Measurements from ENCODE around the gene RELL2. TPM values are rescaled to one million over a fixed set of nuclear protein-coding genes. Genes with fewer than 3 reads are reported as not detected.

RELL2 gene
- total RNA-seq, 1 experiment from 2014 or later: 6.2 TPM

DNA sequence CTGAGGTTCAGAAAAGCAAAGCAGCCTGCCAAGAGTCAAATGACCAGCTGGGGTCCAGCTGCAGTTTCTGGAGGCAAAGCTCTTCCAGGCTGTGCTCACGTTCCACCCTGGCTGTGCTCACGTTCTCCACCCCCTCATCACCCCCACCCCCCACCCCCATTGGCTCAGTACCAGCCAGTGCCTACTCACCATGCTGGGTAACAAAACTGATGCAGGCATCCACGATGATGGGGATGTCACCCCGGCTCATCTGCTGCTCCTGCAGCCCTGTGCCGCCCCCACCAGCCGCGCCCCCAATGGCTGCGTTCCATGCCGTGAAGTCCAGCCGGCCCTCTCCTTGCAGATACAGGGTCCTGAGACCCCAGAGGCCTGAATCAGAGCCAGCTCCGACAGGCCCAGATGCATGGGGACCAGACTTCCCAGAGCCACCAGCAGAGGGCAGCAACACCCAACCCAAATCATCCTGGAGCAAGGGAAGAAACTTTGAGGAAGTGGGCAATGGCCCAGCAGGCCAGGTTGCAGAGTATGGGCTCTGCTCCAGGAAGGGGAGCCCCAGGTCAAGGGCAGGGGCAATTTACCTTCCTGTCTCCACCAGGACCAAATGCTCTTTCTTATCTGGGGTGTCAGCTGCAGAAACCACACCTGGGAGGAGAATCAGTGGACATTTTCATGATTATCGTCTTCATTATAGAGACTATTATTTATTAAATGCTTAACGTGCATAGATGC, 28.1 kb downstream of the RELL2 start:
- peak; percentile 82 for DNase-seq (ENCODE audit: low read depth, low spot score)
- in situ Hi-C loops (cut with HindIII; ENCODE audit: low pct_unique_long_range_greater_than_20kb, low sequenced_read_pairs): no loop called here

DNA sequence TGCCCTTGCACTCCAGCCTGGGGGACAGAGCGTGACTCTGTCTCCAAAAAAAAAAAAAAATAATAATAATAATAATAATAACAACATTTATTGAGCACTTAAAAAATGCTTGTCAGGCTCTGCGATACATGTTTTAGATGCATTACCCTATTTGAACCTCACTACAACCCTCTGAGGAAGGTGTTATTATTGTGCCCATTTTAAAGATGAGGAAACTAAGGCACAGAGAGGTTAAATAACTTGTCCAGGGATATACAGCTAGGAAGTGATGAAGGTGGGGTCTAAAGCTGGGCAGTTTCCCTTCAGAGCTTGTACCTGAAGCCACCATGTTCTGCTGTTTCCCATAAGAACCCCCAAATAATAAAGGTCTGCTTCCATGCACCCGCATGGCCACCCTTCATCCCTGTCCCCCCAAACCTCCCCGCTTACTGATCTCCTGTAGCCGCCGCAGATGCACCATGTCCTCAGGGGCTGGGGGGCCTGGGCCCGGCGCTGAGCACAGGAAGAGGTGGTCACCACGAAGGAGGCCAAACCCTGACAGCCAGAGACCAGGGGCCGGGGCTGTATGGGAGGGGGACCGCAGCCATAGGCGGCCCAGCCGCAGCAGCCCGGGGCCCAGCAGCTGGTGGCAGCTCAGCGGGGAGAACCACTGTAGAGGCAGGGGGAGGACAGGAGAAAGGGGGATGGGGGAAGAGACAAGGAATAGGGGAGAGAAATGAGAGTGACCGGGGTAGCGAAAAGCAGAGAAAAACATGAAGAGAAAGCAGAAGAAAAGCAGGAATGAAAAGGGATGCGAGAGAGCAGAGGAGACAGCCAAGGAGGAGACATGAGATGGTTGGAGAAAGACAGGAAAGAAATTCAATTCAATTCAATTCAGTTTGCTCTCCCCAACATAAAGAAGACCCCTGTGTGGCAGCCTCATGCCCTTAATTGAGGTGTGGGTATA, 29.5 kb downstream of the RELL2 start:
- DNase-seq (ENCODE audit: low read depth, low spot score): no peak
- in situ Hi-C loops (cut with HindIII; ENCODE audit: low pct_unique_long_range_greater_than_20kb, low sequenced_read_pairs): no loop called here

DNA sequence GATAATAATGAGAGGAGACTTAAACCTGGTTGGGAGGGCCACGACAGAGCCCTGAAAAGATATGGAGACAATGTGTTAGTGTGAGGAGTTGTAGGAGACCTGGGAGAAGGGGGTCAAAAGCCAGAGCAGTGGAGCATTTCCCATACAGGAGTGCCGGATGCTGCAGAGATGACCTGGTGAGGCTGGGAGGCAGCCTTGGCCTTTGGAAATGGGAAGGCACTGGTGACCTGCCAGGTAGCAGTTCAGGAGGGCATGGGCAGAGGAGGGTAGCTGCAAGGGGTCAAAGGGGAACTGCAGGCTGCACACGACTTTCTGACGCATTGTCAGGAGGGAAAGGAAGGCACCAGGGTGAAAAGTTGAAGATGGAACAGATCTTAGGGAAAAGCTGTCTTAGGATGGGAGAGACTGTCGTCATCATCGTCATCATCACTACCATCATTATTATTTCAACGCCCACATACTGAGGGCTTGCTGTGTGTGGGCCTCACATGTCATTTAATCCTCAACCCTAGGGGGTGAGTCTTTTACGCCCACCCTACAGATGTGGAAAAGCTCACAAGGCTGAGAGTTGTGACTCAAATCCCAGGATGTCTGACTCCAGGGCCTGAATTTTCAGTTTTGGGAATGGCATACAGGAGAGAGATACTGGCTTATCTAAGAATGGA, 31.9 kb downstream of the RELL2 start:
- in situ Hi-C loops (cut with HindIII; ENCODE audit: low pct_unique_long_range_greater_than_20kb, low sequenced_read_pairs): no loop called here
- no peak for DNase-seq (ENCODE audit: low read depth, low spot score)

DNA sequence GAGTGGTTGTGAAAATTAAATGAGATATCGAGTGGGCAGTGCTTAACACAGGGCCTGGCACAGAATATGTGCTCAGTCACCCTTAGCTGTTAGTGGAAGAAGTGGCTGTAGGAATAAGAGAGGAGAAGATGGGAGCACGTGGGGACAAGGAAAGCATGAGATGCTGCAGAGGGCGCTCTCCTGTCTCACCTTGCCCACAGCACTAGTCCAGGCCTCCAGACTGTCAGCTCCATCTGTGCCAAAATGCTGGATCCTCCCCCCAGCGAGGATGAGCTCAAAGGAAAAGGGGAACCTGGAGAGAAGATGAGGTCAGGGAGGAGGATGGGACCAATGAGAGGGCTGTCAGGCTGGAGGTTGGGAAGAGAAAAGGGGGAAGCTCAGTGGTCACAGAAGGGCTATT, 32.7 kb downstream of the RELL2 start:
- in situ Hi-C loops (cut with HindIII; ENCODE audit: low pct_unique_long_range_greater_than_20kb, low sequenced_read_pairs): no loop called here
- peak; percentile 35 for DNase-seq (ENCODE audit: low read depth, low spot score)

DNA sequence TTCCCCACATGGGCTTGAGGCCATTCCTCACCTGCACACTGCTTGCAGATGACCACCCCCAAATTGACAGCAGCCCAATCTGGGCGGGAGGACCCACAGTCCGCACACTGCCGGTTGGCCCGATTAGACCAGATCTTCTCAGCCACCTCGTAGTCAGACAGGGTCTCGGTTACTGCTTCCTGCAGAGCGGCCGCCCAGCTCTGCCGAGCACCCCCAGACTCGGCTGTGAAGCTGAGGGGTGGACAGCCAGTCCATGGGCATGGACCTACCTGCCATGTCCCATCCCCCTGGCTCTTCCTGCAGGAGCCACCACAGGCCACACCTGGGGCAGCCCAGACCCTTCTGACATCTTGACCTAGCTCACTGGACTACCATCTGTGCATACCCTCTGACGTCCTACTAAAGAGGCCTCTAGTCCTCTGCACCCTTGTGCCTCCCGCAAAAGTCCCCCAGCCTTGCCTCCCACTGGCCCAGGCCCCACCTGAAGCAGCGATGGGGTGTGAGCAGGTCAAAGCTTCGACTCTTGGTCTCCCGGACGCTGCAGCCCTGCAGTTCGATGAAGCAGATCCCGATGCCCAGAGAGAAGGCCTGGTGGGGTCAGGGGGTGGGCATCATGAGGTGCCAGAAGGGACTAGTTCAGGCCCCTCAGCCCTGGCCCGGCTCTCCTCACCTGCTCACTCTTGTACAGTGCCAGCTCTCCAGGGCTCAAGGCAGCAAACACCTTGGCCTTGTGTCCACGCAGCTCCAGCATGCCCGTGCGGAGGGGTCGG, 35.5 kb downstream of the RELL2 start:
- in situ Hi-C loops (cut with HindIII; ENCODE audit: low pct_unique_long_range_greater_than_20kb, low sequenced_read_pairs): no loop called here

GRCh38 chr5:141672841-141673813, 36.3 kb downstream of the RELL2 start:
- DNase-seq (ENCODE audit: low read depth, low spot score): no peak
- in situ Hi-C loops (cut with HindIII; ENCODE audit: low pct_unique_long_range_greater_than_20kb, low sequenced_read_pairs): no loop called here

More for the DNA sequence above, 35.5 kb downstream of the RELL2 start:
- no peak for DNase-seq (ENCODE audit: low read depth, low spot score)

DNA sequence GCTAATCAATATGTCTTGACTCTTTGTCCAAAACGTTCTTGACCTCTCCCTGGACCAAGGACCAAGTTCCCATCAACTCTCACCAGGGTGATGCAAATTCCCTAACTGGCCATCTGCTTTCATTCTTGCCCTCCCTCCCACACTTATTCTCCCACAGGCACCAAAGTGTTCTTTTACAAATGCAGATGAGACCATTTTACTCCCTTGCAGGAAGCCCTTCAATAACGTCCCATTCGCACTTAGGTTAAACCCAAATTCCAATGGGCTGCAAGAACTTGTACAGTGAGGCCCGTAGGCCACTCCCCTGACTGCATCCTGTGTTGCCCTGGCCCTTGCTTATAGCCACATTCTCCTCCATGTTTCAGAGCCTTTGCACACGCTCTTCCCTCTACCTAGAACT, 38.0 kb downstream of the RELL2 start:
- in situ Hi-C loops (cut with HindIII; ENCODE audit: low pct_unique_long_range_greater_than_20kb, low sequenced_read_pairs): no loop called here
- DNase-seq (ENCODE audit: low read depth, low spot score): no peak

GRCh38 chr5:141675672-141676071, 38.9 kb downstream of the RELL2 start:
- no peak for DNase-seq (ENCODE audit: low read depth, low spot score)
- in situ Hi-C loops (cut with HindIII; ENCODE audit: low pct_unique_long_range_greater_than_20kb, low sequenced_read_pairs): no loop called here

DNA sequence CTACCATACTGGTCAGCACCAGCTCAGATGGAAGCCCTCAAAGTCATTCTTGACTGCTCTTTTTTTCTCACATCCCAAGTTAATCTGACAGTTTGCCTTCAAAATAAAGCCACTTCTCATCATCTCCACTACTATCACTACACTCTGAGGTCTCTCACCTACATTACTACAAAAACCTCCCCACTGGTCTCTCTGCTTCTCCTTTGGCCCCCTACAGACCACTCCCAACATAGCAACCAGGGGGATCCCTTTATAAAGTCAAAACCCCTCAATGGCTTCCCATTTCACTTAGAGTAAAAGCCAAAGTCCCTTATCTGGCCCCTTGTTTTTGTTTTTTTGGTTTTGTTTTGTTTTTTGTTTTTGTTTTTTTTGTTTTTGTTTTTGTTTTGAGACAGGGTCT, 40.6 kb downstream of the RELL2 start:
- DNase-seq (ENCODE audit: low read depth, low spot score): peak; percentile 47
- in situ Hi-C loops (cut with HindIII; ENCODE audit: low pct_unique_long_range_greater_than_20kb, low sequenced_read_pairs): no loop called here

GRCh38 chr5:141680178-141680577, 43.4 kb downstream of the RELL2 start:
- DNase-seq (ENCODE audit: low read depth, low spot score): no peak
- in situ Hi-C loops (cut with HindIII; ENCODE audit: low pct_unique_long_range_greater_than_20kb, low sequenced_read_pairs): no loop called here

DNA sequence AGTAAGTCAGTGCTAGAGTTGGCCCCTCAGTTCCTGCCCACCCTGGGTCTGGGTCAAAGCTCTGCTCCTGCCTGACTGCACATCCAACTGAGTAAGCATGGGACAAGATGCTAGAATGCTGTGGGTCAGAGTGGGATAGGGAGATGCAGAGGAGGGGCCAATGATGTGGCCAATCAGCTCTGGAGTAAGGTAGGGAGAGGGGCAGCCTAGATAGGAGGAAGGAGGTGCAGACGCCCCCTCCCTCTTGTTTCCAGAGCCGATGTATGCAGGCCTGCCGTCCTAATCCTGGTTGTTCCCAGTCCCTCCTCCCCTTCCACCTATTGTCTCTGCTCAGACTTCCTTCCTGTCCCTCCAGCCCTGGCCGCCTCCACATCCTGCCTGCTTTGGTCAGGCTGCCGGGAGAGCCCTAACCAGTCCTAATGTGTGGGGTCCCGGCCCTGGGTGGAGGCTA, 44.0 kb downstream of the RELL2 start:
- in situ Hi-C loops (cut with HindIII; ENCODE audit: low pct_unique_long_range_greater_than_20kb, low sequenced_read_pairs): no loop called here
- DNase-seq (ENCODE audit: low read depth, low spot score): no peak

- DNase-seq (ENCODE audit: low read depth, low spot score): no peak
- in situ Hi-C loops (cut with HindIII; ENCODE audit: low pct_unique_long_range_greater_than_20kb, low sequenced_read_pairs): no loop called here
Observed at GRCh38 chr5:141681295-141681694, 44.5 kb downstream of the RELL2 start.

DNA sequence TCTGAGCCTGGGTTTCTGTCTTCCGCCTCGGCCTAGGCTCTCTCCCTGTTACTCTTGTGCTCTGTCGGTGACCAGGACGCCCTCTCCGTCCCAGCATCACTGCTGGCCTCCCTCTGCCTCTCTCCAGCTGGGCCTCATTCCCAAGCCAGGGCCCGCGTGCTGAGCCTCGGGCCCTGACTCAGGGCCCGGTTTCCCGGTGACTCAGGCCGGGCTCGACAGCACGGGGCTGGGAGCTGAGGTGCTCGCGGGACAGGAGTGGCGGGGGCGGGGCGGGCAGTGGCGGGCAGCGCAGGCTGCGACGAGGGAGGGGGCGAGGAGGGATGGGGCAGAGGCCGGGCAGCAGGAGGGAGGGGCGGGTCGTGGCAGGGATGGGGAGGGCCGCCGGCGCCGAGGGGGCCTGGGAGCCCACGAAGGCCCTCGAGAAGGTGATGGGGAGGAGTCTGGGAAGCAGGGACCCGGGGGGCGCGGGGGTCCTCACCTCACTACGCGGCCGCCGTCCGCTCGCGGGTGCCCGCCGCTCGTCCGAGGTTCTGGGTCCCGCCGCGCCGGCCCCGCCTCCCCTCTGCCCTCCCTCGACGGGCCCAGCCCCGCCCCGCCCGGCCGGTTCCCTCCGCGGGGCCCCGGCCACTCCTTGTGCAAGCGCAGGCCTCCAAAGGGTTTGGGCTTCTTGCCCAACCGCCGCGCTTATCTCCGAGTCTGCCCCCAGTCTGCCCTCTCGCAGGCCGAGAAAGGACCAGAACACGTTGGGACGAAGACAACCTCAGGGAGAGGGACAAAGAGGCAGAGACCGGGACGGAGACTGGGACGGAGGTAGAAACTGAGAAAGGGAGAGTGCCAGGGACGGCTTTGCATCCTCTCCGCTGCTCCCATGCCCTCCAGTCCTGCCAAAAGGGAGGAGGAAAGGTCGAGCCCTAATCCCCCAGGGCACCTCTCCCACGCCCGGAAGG, 45.2 kb downstream of the RELL2 start, which contains the start of gene ARAP3:
Gene ARAP3, minus strand, starts transcription at position 536 of the 947 bp plus-strand sequence. CDS start 1,744 bp downstream, outside the sequence.
- DNase-seq (ENCODE audit: low read depth, low spot score): peak; percentile 29
- in situ Hi-C loops (cut with HindIII; ENCODE audit: low pct_unique_long_range_greater_than_20kb, low sequenced_read_pairs): no loop called here

DNA sequence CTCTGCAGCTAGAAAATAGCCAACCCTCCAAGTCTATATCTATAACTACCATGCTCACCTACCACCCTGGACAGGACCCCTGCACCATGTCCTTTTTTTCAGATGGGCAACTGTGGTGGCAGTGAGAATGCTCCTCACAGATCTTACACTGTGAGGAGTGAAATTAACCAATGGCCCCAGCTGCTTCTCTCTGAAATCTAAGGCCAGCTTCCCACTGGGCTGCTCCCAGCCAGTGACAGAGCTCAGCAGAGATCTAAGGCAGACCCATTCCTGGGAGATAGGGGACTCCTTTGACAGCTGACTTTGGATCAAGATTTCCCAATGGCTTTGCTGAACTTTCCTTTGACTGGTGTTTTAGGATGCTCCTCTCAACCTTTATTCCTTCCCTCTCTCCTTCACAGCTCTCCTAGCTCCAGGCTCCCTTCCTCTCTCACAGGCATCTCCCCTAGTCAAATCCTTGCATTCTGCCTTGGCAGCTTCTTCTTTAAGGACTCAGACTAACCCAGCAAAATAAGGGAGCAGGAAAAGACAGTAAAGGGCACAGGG, 46.9 kb downstream of the RELL2 start:
- DNase-seq (ENCODE audit: low read depth, low spot score): no peak
- in situ Hi-C loops (cut with HindIII; ENCODE audit: low pct_unique_long_range_greater_than_20kb, low sequenced_read_pairs): no loop called here

- no peak for DNase-seq (ENCODE audit: low read depth, low spot score)
- in situ Hi-C loops (cut with HindIII; ENCODE audit: low pct_unique_long_range_greater_than_20kb, low sequenced_read_pairs): no loop called here
Observed at GRCh38 chr5:141685591-141685990, 48.8 kb downstream of the RELL2 start.

Data from SK-MEL-5 (cell line).